Liver (tissue), 9 donors: ENCODE data around the gene MICU1. TPM values are rescaled to one million over a fixed set of nuclear protein-coding genes. Genes with fewer than 3 reads are reported as not detected.

Experiments used
- DNase-seq: peaks from one replicate; pipeline ENCODE4 v3.0.0-alpha.2; 2017; ENCODE audit warnings: low spot score
- H3K27ac ChIP-seq, 2 donors: one replicate each; pipeline ENCODE4 v1.7.0; 2013; ENCODE audit warnings: inconsistent platforms in 2 of 2, low read length in 2 of 2, control low read depth in 1 of 2, low read depth in 1 of 2, mild to moderate bottlenecking in 1 of 2
- H3K27me3 ChIP-seq, 4 donors: one replicate each; pipeline versions ENCODE4 v1.6.1 to v1.7.0; 2013; ENCODE audit warnings: low read length in 3 of 4, inconsistent platforms in 1 of 4, mild to moderate bottlenecking in 1 of 4, moderate library complexity in 1 of 4; ENCODE audit not compliant: control insufficient read depth in 4 of 4, insufficient read depth in 4 of 4
- H3K36me3 ChIP-seq, 4 donors: one replicate each; pipeline versions ENCODE4 v1.6.1 to v1.7.0; 2013; ENCODE audit warnings: low read length in 3 of 4, mild to moderate bottlenecking in 3 of 4, low read depth in 1 of 4, moderate library complexity in 1 of 4; ENCODE audit not compliant: control insufficient read depth in 4 of 4, insufficient read depth in 3 of 4
- H3K4me1 ChIP-seq, 4 donors: one replicate each; pipeline versions ENCODE4 v1.6.1 to v1.7.0; 2013; ENCODE audit warnings: low read length in 3 of 4, mild to moderate bottlenecking in 3 of 4, moderate library complexity in 1 of 4; ENCODE audit not compliant: control insufficient read depth in 4 of 4, insufficient read depth in 4 of 4
- H3K4me3 ChIP-seq, 3 donors: one replicate each; pipeline versions ENCODE4 v1.6.1 to v1.7.0; 2013; ENCODE audit warnings: low read length in 3 of 3, control low read depth in 1 of 3, low read depth in 1 of 3, mild to moderate bottlenecking in 1 of 3
- H3K9ac ChIP-seq, 2 donors: one replicate each; pipeline ENCODE4 v1.7.0; 2013; ENCODE audit warnings: low read length in 2 of 2, mild to moderate bottlenecking in 2 of 2, moderate library complexity in 2 of 2, control low read depth in 1 of 2, low read depth in 1 of 2
- H3K9me3 ChIP-seq, 4 donors: one replicate each; pipeline versions ENCODE4 v1.6.1 to v1.7.0; 2013; ENCODE audit warnings: low read length in 3 of 4; ENCODE audit not compliant: control insufficient read depth in 4 of 4
- CTCF ChIP-seq: fragments of 150-350 bp; IDR thresholded peaks from 2 replicates; pipeline ENCODE4 v1.5.1; 2017; ENCODE audit warnings: improper control_type of control experiment, low read depth, low read length; ENCODE audit not compliant: missing input control
- EGR1 ChIP-seq, 2 donors: IDR thresholded peaks; 2 replicates each; pipeline ENCODE4 v1.6.1; 2016 to 2018; ENCODE audit warnings: antibody characterized with exemption in 2 of 2, low read depth in 2 of 2
- FOXA1 ChIP-seq: IDR thresholded peaks from 2 replicates; pipeline ENCODE4 v1.6.1; 2016; ENCODE audit warnings: antibody characterized with exemption
- FOXA2 ChIP-seq: IDR thresholded peaks from 2 replicates; pipeline ENCODE4 v1.6.1; 2016; ENCODE audit warnings: antibody characterized with exemption
- HNF4A ChIP-seq, 2 donors: conservative IDR thresholded peaks; 2 replicates each; pipeline ENCODE4 v1.6.1; 2016; ENCODE audit warnings: antibody characterized with exemption in 2 of 2, mild to moderate bottlenecking in 2 of 2
- JUND ChIP-seq, 2 donors: IDR thresholded peaks; 2 replicates each; pipeline ENCODE4 v1.6.1; 2016; ENCODE audit warnings: antibody characterized with exemption in 2 of 2
- MAX ChIP-seq: IDR thresholded peaks from 2 replicates; pipeline ENCODE4 v1.6.1; 2016; ENCODE audit warnings: antibody characterized with exemption
- RAD21 ChIP-seq, 2 donors: IDR thresholded peaks; 2 replicates each; pipeline ENCODE4 v1.6.1; 2016; ENCODE audit warnings: antibody characterized with exemption in 2 of 2, mild to moderate bottlenecking in 2 of 2
- RXRA ChIP-seq, 2 donors: IDR thresholded peaks; 2 replicates each; pipeline ENCODE4 v1.6.1; 2017 to 2018; ENCODE audit warnings: antibody characterized with exemption in 2 of 2, mild to moderate bottlenecking in 1 of 2
- TAF1 ChIP-seq: conservative IDR thresholded peaks from 2 replicates; pipeline ENCODE4 v1.6.1; 2016; ENCODE audit warnings: antibody characterized with exemption, mild to moderate bottlenecking
- YY1 ChIP-seq: IDR thresholded peaks from 2 replicates; pipeline ENCODE4 v1.6.1; 2016; ENCODE audit warnings: antibody characterized with exemption, mild to moderate bottlenecking
- ZBTB33 ChIP-seq: IDR thresholded peaks from 2 replicates; pipeline ENCODE4 v1.6.1; 2016; ENCODE audit warnings: antibody characterized with exemption
- WGBS: extraction: QIAGEN DNeasy Blood & Tissue Kit; methylation state at CpG from one replicate; pipeline ENCODE4 v1.1.7; 2013; 5-methylcytosine and 5-hydroxymethylcytosine counted together
- polyA plus RNA-seq, 2 donors: library from polyadenylated mRNA; stranded (reverse) in 1 of 2; unstranded in 1 of 2; fragments of 200-250 nt in 1 of 2; fragments of >200 nt in 1 of 2; fragmentation: Nextera tagmentation in 1 of 2; extraction: Ambion mirVana in 1 of 2; gene quantifications; one replicate each; pipeline versions ENCODE4 v1.2.1 to v1.2.3, GENCODE V29; 2013 to 2015
- total RNA-seq, 2 donors: library from RNA; depleted of rRNA; stranded (reverse); fragments of >200 nt; gene quantifications; one replicate each; pipeline ENCODE4 v1.2.3, GENCODE V29; 2014
- TF ChIP-seq, protein P1 (sequence below): IDR thresholded peaks from 2 replicates; pipeline ENCODE4 v1.6.1; 2016; ENCODE audit warnings: antibody characterized with exemption
- donor health status: healthy.
- donor health status: healthy.
- donor health status: healthy.
- donor health status: healthy.
- donor health status: healthy.

Gene MICU1
- total and polyA plus RNA-seq, 4 donors, result 26.4 to 47.4 (median 32.1) TPM

GRCh38 chr10:72375173-72375572 lies 250.7 kb downstream of the MICU1 start:
- Histone ChIP-seq H3K9me3 (no peaks in the 10 kb centered on the region), H3K4me3 (no peak overlapping the region), H3K27me3 (no peaks in the 10 kb centered on the region), H3K4me1 (no peaks in the 10 kb centered on the region), H3K36me3 (peaks cover 2 to 39% (median 23%) of the 10 kb centered on the region in 4 donors), H3K27ac (no peak overlapping the region), H3K9ac (no peak overlapping the region)
- 96% methylated on average over 3 of the region's 3 CpGs for whole genome bisulfite sequencing
- no peak for DNase-seq
- no peak for TF ChIP-seq HNF4A (conservative IDR thresholded peaks at IDR 0.05)

- Histone ChIP-seq H3K36me3 (peaks cover 6 to 56% (median 44%) of the 10 kb centered on the region in 4 donors), H3K4me1 (no peaks in the 10 kb centered on the region), H3K27ac (no peak overlapping the region), H3K4me3 (no peak overlapping the region), H3K9ac (no peak overlapping the region), H3K9me3 (no peaks in the 10 kb centered on the region), H3K27me3 (no peaks in the 10 kb centered on the region)
- no peak for DNase-seq
- no peak for TF ChIP-seq MAX
- no peak for TF ChIP-seq YY1
- TF ChIP-seq JUND (IDR thresholded peaks at IDR 0.05), result no peak
- TF ChIP-seq FOXA1, result no peak
- no peak for TF ChIP-seq TAF1
- TF ChIP-seq HNF4A (conservative IDR thresholded peaks at IDR 0.05), result no peak
- TF ChIP-seq FOXA2, result no peak
- no peak for TF ChIP-seq RXRA (IDR thresholded peaks at IDR 0.05)
- TF ChIP-seq, protein P1, sequence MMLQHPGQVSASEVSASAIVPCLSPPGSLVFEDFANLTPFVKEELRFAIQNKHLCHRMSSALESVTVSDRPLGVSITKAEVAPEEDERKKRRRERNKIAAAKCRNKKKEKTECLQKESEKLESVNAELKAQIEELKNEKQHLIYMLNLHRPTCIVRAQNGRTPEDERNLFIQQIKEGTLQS, result no peak
- TF ChIP-seq ZBTB33, result no peak
- TF ChIP-seq CTCF, result no peak
- TF ChIP-seq RAD21 (IDR thresholded peaks at IDR 0.05), result no peak
- TF ChIP-seq EGR1 (IDR thresholded peaks at IDR 0.05; ENCODE audit: low read depth in 2 of 2), result no peak
Measured at GRCh38 chr10:72370201-72370722, 255.6 kb downstream of the MICU1 start.

GRCh38 chr10:72367301-72367960 lies 258.4 kb downstream of the MICU1 start:
- no peak overlapping the region for H3K9ac ChIP-seq
- no peak for TF ChIP-seq HNF4A (conservative IDR thresholded peaks at IDR 0.05)
- TF ChIP-seq CTCF, result no peak
- DNase-seq, result no peak
- H3K9me3 ChIP-seq, result no peaks in the 10 kb centered on the region
- H3K4me1 ChIP-seq, result peaks cover 0 to 2% (median 0%) of the 10 kb centered on the region in 4 donors
- no peaks in the 10 kb centered on the region for H3K27me3 ChIP-seq
- 80% methylated on average over 4 of the region's 4 CpGs for whole genome bisulfite sequencing
- no peak overlapping the region for H3K27ac ChIP-seq
- no peak overlapping the region for H3K4me3 ChIP-seq
- peaks cover 6 to 45% (median 34%) of the 10 kb centered on the region in 4 donors for H3K36me3 ChIP-seq
